Femur (tissue), 1 donor: ENCODE measurements around the gene P2RY1.
"Not testable (repeated sequence)": the region's sequence is repeated elsewhere in the genome, so short reads cannot be mapped to it uniquely, and the experiment has no call there.

Source experiments
- DNase-seq: peaks from one replicate; pipeline ENCODE4 v3.0.0-alpha.2; 2017

Gene P2RY1

DNA sequence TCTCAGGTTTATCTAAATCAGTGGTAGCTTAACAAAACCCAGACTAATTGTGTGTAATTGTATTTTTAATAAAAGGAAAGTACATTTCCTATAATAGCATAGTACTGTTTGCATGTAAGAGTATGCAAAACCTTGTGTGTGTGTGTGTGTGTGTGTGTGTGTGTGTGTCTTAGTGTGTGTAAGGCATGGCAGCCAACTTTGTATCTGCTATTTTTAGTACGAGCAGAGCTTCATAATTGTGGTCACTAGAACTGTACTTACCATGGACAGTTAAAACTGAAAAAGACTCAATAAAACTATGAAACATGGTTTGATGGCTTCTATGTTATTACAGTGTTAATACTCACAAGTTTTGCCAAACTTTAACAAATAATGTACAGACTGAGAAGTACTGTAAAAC, 6.2 kb downstream of the P2RY1 start:
- DNase-seq: peak; percentile 21

DNA sequence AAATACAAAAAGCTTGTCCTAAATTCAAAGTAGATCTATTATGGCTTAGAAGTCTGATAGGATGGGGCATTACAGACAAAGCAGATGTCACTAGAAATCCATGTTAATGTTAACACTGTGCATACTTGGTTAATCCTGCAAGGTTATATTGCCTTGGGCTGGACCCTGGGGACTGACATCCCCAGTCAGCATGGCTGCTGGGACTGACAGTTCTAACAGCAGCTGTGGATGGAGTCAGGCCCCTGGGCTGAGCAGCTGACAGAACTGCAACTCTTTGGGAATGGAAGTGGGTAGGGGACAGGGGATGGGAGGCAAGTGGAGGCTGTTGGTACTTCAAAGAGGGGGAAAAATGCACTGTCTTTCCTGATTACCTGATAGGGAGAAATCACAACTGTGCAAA, 7.5 kb downstream of the P2RY1 start:
- DNase-seq: peak; percentile 21

DNA sequence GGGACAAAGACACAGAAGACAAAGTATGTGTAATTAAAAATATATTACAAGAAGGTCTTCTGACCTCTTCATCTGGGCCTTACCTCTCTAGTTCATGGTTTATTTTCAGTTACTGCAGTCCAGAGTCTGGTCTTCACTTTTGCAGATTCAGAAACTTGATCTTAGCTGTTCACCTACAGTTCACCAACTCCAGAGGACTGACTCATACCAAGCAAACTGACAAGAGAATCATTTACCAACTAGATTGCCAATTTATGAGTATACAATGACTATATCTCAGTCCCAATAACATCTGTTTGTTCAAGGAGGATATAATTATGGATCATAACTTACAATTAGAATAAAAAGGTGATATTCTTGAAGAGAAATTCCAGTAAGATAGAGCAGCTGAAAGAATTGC, 9.0 kb downstream of the P2RY1 start:
- DNase-seq: no peak

DNA sequence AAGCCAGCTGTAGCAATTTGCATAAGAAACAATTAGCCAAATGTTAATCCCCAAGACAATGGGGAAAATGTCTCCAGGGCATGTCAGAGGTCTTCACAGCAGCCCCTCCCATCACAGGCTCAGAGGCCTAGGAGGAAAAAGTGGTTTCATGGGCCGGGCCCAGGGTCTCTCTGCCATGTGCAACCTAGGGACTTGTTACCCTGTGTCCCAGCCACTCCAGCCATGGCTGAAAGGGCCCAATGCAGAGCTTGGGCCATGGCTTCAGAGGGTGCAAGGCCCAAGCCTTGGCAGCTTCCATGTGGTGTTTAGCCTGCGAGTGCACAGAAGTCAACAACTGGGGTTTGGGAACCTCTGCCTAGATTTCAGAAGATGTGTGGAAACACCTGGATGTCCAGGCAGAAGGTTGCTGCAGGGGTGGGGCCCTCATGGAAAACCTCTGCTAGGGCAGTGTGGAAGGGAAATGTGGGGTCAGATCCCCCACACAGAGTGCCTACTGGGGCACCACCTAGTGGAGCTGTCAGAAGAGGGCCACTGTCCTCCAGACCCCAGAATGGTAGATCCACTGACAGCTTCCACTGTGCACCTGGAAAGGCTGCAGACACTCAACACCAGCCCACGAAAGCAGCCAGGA, 11.8 kb downstream of the P2RY1 start:
- DNase-seq: not testable (repeated sequence)

DNA sequence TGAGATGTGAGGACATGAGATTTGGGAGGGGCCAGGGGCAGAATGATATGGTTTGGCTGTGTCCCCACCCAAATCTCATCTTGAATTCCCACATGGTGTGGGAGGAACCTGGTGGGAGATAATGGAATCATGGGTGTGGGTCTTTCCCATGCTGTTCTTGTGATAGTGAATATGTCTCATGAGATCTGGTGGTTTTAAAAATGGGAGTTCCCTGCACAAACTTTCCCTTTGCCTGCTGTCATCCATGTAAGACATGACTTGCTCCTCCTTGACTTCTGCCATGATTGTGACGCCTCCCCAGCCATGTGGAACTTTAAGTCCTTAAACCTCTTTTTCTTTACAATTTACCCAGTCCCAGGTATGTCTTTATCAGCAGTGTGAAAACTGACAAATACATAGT, 12.7 kb downstream of the P2RY1 start:
- not testable (repeated sequence) for DNase-seq

DNA sequence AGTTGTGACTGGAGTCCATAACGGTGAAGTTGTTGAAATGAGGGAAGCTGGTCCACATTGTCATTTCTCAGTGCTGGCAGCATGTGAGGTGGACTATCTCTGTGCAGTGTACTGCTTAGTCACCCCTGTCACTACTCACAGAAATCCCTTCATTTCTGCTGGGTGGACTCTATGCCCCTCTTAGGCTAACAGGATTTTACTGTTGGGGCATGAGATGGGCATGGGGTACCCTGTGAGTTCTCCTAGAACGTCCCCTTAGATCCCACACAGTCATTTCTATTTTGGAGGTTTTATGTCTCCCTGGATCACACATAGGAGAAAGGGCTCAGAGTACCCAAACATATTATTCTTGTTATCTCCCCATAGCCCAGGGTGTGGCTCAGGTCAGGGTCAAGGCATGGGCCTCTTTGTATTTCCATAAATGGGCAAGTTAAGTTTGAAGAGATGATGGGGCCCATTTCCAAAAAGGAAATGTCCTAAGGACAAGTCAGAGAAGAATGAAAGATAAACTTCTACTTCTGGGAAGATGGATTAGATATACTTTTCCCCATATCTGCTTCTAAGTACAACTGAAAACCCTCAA, 15.2 kb downstream of the P2RY1 start:
- no peak for DNase-seq

DNA sequence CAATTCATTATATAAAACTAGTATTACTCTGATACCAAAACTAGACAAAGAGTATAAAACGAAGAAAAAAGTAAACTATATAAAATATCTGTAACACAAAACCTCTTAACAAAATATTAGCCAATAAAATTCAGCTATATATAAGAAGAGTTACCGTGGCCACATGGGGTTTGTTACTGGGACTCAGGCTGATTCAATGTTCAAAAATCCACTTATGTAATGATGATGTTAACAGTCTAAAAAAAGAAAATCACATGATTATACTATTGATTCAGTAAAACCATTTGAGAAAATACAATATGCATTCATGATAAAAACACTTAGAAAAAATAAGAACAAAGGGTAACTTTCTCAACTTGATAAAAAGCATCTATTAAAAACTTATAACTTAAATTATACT, 18.3 kb downstream of the P2RY1 start:
- DNase-seq: no peak

DNA sequence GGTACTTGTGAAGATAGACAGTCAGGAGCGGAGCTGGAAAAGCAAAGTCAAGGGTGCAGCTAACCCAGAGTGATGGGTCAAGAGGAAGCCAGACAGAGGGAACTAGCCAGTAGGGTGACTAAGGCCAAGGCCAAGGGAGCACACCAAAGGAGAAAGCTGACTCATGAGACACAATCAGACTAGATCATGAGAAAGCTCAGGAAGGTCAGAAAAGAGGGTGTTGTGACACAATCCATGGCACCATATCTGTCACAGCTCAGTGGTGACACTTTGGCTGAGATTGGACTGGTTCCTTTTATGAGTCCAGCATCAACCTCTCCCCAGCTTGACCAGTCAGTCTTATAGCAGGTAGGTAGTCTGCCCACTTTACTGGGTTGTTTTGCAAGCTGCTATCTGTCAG, 22.2 kb downstream of the P2RY1 start:
- DNase-seq: no peak

DNA sequence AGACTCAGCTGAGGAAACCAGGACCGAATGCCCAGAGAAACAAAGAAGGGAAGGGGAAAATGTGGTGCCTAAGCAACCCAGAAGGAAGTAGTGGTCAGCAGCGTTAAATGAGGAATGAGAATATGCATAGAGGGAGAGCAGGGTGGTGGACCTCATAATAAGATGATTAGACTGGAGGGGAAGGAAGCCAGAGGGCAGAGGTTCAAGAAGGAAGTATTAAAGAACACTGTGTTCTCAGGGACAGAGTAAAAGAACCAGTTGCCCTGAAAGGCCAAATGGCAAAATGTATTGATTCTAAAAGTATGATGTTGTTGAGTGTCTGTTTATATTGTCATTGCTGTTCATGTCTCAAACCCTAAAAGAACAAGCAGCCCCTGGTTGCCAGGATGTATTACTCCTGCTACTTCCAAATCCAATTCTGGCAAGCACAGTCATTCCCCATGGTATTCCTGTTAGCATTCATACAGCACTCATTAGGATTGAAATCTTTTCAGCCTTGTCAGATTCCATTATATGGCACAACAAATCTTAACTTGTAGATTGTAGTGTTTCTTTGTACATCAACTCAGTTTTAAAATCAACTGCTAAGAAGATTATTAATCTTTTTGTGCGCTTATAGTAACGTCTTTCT, 23.4 kb downstream of the P2RY1 start:
- no peak for DNase-seq

DNA sequence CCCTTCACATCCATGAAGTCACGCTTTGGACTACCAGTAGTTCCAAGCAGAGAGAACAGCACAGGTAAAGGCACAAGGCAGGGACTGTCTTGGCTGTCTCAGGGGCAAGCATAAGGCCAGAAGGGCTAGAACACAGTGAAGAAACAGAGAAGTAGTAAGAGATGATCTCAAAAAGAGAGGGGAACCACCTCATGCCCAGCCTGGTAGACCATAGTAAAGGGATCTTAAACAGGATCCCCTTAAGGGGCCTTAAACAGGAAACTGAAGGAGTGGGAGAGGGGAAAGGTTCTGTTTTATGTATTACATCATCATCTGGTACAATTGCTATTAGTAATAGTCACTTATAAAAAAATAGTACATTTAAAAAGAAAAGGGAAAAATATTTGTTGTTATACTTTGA, 25.8 kb downstream of the P2RY1 start:
- no peak for DNase-seq

DNA sequence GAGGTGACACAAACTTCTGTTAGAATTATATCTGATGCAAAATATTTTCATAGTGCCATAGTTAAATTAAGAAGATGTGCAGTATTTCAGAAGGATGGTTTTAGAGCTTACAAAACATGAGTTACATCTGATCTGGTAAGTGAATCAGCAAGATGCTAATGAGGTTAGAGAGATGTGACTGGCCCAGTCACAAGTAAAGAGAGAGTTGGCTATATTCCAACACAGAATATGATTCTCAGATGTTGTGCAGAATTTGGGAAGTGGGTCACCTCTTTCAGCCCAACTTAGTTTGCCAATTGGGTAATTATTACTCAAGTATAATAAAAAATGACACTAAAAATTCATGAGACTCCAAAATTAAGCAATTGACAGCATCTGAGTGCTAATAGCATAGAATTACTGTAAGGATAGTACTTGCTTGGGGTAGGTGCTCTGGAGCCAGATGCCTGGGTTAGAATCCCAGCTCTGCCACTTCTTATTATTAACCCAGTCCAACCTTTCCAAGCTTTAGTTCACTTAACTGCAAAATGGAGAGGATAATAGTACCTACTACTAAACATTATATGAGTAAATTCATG, 30.8 kb downstream of the P2RY1 start:
- no peak for DNase-seq

DNA sequence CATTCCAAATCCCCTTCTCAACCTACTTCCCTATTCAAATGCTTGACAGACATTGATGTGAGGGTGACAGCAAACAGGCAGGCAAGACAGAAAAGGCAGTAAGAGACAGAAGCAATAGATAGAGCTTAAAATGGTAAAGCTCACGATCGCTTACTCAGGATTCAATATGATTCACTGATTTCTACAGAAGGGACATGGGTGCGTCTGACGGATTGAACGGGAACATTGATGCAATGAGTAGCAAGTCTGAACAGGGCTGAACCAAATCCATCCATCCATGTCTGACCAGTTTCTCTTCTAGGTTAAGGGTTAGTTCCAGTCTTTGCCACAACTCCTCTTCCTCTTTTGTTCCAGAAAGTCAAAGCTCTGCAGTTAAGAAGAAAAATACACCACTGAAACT, 35.1 kb downstream of the P2RY1 start:
- DNase-seq: no peak

DNA sequence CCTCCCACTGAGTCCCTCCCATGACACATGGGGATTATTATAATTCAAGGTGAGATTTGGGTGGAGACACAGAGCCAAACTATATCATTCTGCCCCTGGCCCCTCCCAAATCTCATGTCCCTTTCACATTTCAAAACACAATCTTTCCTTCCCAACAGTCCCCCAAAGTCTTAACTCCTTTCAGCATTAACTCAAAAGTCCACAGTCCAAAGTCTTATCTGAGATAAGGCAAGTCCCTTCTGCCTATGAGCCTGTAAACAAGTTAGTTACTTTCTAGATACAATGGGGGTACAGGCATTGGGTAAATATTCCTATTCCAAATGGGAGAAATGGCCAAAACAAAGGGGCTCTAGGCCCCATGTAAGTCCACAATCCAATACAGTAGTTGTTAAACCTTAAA, 38.4 kb downstream of the P2RY1 start:
- DNase-seq: not testable (repeated sequence)

DNA sequence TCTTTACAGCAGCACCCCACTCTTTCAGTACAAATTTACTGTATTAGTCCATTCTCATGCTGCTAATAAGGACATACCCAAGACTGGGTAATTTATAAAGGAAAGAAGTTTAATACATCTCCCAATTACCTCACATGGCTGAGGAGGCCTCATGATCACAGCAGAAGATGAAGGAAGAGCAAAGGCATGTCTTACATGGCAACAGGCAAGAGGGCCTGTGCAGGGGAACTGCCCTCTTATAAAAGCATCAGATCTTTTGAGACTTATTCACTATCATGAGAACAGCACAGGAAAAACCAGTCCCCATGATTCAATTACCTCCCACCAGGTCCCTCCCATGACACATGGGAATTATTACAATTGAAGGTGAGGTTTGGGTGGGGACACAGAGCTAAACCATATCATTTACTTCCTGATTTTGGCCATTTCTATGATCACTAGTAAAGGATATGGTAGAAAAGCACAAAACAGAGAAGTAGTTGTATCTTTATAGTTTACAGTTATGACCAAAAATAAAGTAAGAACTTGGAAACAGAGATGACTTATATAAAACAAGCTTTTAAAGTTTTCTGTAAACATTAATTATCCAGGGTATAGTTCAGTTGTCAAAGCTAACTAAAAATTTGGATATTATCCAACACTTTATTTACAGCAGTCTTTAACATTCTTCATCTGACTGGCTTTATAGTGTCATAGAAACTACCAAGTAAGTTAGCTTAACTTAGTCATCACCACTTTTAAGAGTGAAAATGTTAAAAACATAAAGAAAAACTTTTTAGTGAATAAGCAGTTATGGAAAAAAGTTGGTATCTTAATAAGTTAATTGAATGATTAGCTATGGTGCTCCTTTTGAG, 40.2 kb downstream of the P2RY1 start:
- no peak for DNase-seq

DNA sequence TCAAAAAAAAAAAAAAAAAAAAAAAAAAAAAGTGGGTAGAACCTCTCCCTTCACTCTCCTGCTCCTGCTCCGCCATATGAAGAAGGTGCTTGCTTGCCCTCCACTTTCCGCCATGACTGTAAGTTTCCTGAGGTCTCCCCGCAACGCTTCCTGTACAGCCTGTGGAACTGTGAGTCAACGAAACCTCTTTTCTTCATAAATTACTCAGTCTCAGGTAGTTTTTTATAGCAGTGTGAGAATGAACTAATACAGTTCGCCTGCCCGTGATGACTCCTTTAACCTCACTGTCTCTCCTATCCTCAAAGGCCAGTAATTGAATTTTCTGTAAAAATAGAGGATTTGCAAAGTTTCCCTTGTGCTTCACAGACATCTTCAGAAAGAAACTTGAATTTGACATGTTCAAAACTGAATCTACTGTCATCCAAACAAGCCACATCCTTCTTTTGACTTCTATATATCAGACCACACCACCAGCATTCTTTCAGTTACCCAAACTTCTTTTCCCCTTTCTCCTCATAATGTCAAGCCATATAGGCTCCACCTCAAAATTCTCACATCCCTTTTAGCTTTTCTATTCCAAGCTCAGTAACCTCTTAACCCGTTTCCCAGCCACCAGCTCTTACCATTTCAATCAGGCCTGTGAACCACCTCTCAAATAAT, 44.3 kb downstream of the P2RY1 start:
- DNase-seq: no peak

DNA sequence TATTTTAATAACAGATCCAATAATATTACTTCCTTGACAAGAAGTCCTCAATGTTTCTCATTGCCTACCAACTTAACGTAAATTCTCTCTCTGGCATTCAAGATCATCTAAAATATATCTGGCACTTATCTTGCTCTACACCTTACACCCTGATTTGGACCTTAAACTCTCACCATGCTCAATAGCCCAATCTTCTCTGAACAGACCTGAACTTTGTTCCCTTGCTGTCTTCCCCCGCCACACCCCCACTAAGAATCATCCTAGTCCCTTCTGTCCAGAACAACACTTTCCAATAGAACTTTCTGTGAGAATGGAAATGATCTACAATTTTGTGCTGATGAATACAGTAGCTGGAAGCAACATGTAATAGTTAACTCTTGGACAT, 44.9 kb downstream of the P2RY1 start:
- DNase-seq: no peak

DNA sequence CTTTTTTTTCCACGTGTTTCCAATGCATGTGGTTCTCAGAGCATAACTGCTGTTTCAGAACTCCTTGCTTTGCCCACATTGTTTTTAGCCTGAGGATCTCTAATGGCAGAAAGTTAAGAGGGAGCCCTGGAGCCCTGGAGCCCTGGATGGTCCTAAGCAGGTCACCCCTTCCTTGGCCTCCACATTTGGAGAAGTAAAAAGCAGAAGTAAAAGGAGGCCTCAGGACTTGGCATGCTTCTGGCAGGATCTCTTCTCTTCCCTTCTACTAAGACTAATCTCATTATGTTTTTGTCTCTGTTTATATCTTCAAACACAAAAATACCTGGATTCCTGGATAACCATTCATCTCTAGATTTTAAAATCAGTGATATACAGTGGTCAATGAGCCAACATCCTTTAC, 50.1 kb downstream of the P2RY1 start:
- no peak for DNase-seq
